ENCODE measurements around the gene CTNNBL1.

- TF ChIP-seq CTCF (IDR thresholded peaks at IDR 0.05) (no peak), POLR2A (IDR thresholded peaks at IDR 0.05) (no peak)
These were observed 80.3 kb downstream of the CTNNBL1 start for GRCh38 chr20:37774156-37774555.
